IMR-90 (cell line): ENCODE results near the gene TBCD. TPM values are rescaled to one million over a fixed set of nuclear protein-coding genes. Genes with fewer than 3 reads are reported as not detected.
"Not testable (repeated sequence)": the region's sequence is repeated elsewhere in the genome, so short reads cannot be mapped to it uniquely, and the experiment has no call there.

Source experiments
- ATAC-seq: fragments of 200-7000 bp; cut with Tn5 transposase; 2 replicates; pipeline ENCODE4 v1.9.1; 2020; ENCODE audit warnings: low read depth, mild to moderate bottlenecking, moderate library complexity
- BruUV-seq: library from RNA; stranded (reverse); fragments of 400-500 nt; replicated peaks from 2 replicates; lab custom pipeline; 2021; lab: Mats Ljungman, UMichigan
- CTCF ChIA-PET: fragments of 300-600 bp; formaldehyde crosslinking; extraction: SDS; loops from one replicate; lab custom pipeline; 2021; ENCODE audit warnings: antibody characterized with exemption; lab: Yijun Ruan, JAX
- POLR2A ChIA-PET: fragments of 300-600 bp; sonication (Branson Sonifier 250); formaldehyde crosslinking; loops from one replicate; lab custom pipeline; 2022; ENCODE audit warnings: antibody characterized with exemption; ENCODE audit not compliant: unreplicated experiment; lab: Charles Lee
- DNase-seq: peaks from one replicate; pipeline ENCODE4 v3.0.0; 2013
- H2AFZ ChIP-seq: replicated peaks from 2 replicates; pipeline ENCODE3; 2013; ENCODE audit warnings: low read length, mild to moderate bottlenecking; ENCODE audit not compliant: poor library complexity
- H2AK5ac ChIP-seq: 2 replicates; pipeline ENCODE4 v1.6.1; 2013; ENCODE audit warnings: low read depth, low read length, inconsistent platforms
- H2AK9ac ChIP-seq: replicated peaks from 2 replicates; pipeline ENCODE3; 2013; ENCODE audit warnings: mild to moderate bottlenecking, low read depth, low read length, moderate library complexity; ENCODE audit not compliant: poor library complexity
- H2BK120ac ChIP-seq: 2 replicates; pipeline ENCODE4 v1.6.1; 2013; ENCODE audit warnings: low read depth, low read length, inconsistent platforms
- H2BK15ac ChIP-seq: 3 replicates; pipeline ENCODE4 v1.6.1; 2013; ENCODE audit warnings: low read depth, low read length, inconsistent platforms
- H2BK20ac ChIP-seq: 2 replicates; pipeline ENCODE4 v1.6.1; 2013; ENCODE audit warnings: low read depth, mild to moderate bottlenecking, inconsistent platforms, low read length, moderate library complexity
- H2BK5ac ChIP-seq: 2 replicates; pipeline ENCODE4 v1.6.1; 2013; ENCODE audit warnings: mild to moderate bottlenecking, low read depth, low read length, inconsistent platforms; ENCODE audit not compliant: poor library complexity, severe bottlenecking
- H3K14ac ChIP-seq: replicated peaks from 2 replicates; pipeline ENCODE4 v1.6.1; 2013; ENCODE audit warnings: low read depth, low read length, inconsistent platforms
- H3K18ac ChIP-seq: 2 replicates; pipeline ENCODE4 v1.6.1; 2013; ENCODE audit warnings: low read depth, low read length, control low read depth
- H3K23ac ChIP-seq: 2 replicates; pipeline ENCODE4 v1.6.1; 2013; ENCODE audit warnings: low read depth, low read length, inconsistent platforms
- H3K27ac ChIP-seq: 2 replicates; pipeline ENCODE4 v1.5.1; 2013; ENCODE audit warnings: mild to moderate bottlenecking, control low read depth, low read length; ENCODE audit not compliant: insufficient read depth
- H3K27me3 ChIP-seq: 2 replicates; pipeline ENCODE4 v1.6.1; 2013; ENCODE audit warnings: low read length; ENCODE audit not compliant: control insufficient read depth, insufficient read depth
- H3K36me3 ChIP-seq: 2 replicates; pipeline ENCODE4 v1.6.1; 2013; ENCODE audit warnings: low read length, mixed read lengths; ENCODE audit not compliant: control insufficient read depth, insufficient read depth
- H3K4ac ChIP-seq: 2 replicates; pipeline ENCODE4 v1.6.1; 2013; ENCODE audit warnings: low read depth, low read length, inconsistent platforms
- H3K4me1 ChIP-seq: 2 replicates; pipeline ENCODE4 v1.6.1; 2013; ENCODE audit warnings: low read length, mixed read lengths; ENCODE audit not compliant: control insufficient read depth, insufficient read depth
- H3K4me2 ChIP-seq: 2 replicates; pipeline ENCODE4 v1.6.1; 2013; ENCODE audit warnings: low read depth, mild to moderate bottlenecking, control low read depth, low read length, moderate library complexity
- H3K4me3 ChIP-seq: 2 replicates; pipeline ENCODE4 v1.5.1; 2013; ENCODE audit warnings: low read depth, mild to moderate bottlenecking, control low read depth, low read length, moderate library complexity; ENCODE audit not compliant: insufficient read depth
- H3K56ac ChIP-seq: 2 replicates; pipeline ENCODE4 v1.6.1; 2013; ENCODE audit warnings: low read length, inconsistent platforms; ENCODE audit not compliant: insufficient read depth; ENCODE audit errors: extremely low read depth
- H3K79me1 ChIP-seq, 2 experiments: 2 replicates each; pipeline ENCODE4 v1.6.1; 2013; ENCODE audit warnings: low read length in 2 of 2, inconsistent platforms in 1 of 2, low read depth in 1 of 2
- H3K9ac ChIP-seq: 2 replicates; pipeline ENCODE4 v1.6.1; 2013; ENCODE audit warnings: low read depth, low read length, control low read depth
- H3K9me1 ChIP-seq: 2 replicates; pipeline ENCODE4 v1.6.1; 2013; ENCODE audit warnings: low read length, inconsistent platforms; ENCODE audit not compliant: insufficient read depth
- H3K9me3 ChIP-seq: 2 replicates; pipeline ENCODE4 v1.6.1; 2013; ENCODE audit warnings: low read length; ENCODE audit not compliant: control insufficient read depth, insufficient read depth
- H4K20me1 ChIP-seq: 2 replicates; pipeline ENCODE4 v1.6.1; 2013; ENCODE audit warnings: low read length, inconsistent platforms; ENCODE audit not compliant: insufficient read depth
- H4K5ac ChIP-seq: 2 replicates; pipeline ENCODE4 v1.6.1; 2013; ENCODE audit warnings: mild to moderate bottlenecking, low read depth, low read length, control low read depth
- H4K8ac ChIP-seq, 2 experiments: 2 replicates each; pipeline ENCODE4 v1.6.1; 2013; ENCODE audit warnings: low read depth in 2 of 2, low read length in 2 of 2, control low read depth in 1 of 2, inconsistent platforms in 1 of 2
- H4K91ac ChIP-seq: 2 replicates; pipeline ENCODE4 v1.6.1; 2013; ENCODE audit warnings: low read depth, low read length, inconsistent platforms; ENCODE audit not compliant: insufficient read depth
- MAZ ChIP-seq: IDR thresholded peaks from 2 replicates; pipeline ENCODE4 v1.6.1; 2012; ENCODE audit warnings: low read depth, mild to moderate bottlenecking, low read length, improper control_type of control experiment, moderate library complexity, borderline replicate concordance
- MXI1 ChIP-seq: IDR thresholded peaks from 2 replicates; pipeline ENCODE4 v1.6.1; 2012; ENCODE audit warnings: low read depth, mild to moderate bottlenecking, low read length, moderate library complexity, borderline replicate concordance
- POLR2A ChIP-seq: IDR thresholded peaks from 2 replicates; pipeline ENCODE4 v1.6.1; 2012; ENCODE audit warnings: mild to moderate bottlenecking, low read depth, low read length
- RCOR1 ChIP-seq: IDR thresholded peaks from 2 replicates; pipeline ENCODE4 v1.6.1; 2012; ENCODE audit warnings: mild to moderate bottlenecking, low read length, improper control_type of control experiment; ENCODE audit not compliant: insufficient replicate concordance
- RFX5 ChIP-seq: IDR thresholded peaks from 2 replicates; pipeline ENCODE4 v1.8.0; 2012; ENCODE audit warnings: low read depth, mild to moderate bottlenecking, low read length, moderate library complexity
- WGBS, 2 experiments: methylation state at CpG; one replicate each; pipeline versions ENCODE4 v1.1.5 to v1.1.7; 2013; ENCODE audit warnings: missing lambda C conversion rate in 2 of 2; ENCODE audit not compliant: insufficient read length in 1 of 2; ENCODE audit errors: extremely low coverage in 2 of 2; 5-methylcytosine and 5-hydroxymethylcytosine counted together
- dilution Hi-C: fragments of 300-500 bp; cut with HindIII; formaldehyde crosslinking; loops from one replicate; pipeline ENCODE4 v1.14.3; 2018; ENCODE audit warnings: low sequenced_read_pairs; ENCODE audit not compliant: unreplicated experiment
- in situ Hi-C: fragments of 300-500 bp; cut with MboI; formaldehyde crosslinking; loops from 3 replicates; pipeline ENCODE4 v1.14.3; 2019; ENCODE audit warnings: low sequenced_read_pairs, inconsistent platforms, mixed read lengths
- intact Hi-C: fragments of 100-400 bp; cut with micrococcal nuclease; formaldehyde crosslinking; loops from 2 replicates; pipeline ENCODE4 v1.10.0; 2022
- polyA plus RNA-seq, 3 experiments: library from polyadenylated mRNA; depleted of rRNA; stranded (reverse); fragments of >200 nt; gene quantifications; 2 replicates each; pipeline ENCODE4 v1.2.3, GENCODE V29; 2012; ENCODE audit warnings: low replicate concordance in 1 of 3
- total RNA-seq: library from RNA; depleted of rRNA; stranded (reverse); fragments of >200 nt; gene quantifications from 2 replicates; pipeline ENCODE4 v1.2.3, GENCODE V29; 2012
- TF ChIP-seq, protein P1 (sequence below): fragments of 150-350 bp; IDR thresholded peaks from 2 replicates; pipeline ENCODE4 v1.6.1; 2017; ENCODE audit warnings: mild to moderate bottlenecking, antibody characterized with exemption, low read length, low read depth

The TBCD gene
- total and polyA plus RNA-seq, 2 of the 4 experiments (the other 2 are of a cell fraction), result 21.9 to 54.5 TPM

DNA sequence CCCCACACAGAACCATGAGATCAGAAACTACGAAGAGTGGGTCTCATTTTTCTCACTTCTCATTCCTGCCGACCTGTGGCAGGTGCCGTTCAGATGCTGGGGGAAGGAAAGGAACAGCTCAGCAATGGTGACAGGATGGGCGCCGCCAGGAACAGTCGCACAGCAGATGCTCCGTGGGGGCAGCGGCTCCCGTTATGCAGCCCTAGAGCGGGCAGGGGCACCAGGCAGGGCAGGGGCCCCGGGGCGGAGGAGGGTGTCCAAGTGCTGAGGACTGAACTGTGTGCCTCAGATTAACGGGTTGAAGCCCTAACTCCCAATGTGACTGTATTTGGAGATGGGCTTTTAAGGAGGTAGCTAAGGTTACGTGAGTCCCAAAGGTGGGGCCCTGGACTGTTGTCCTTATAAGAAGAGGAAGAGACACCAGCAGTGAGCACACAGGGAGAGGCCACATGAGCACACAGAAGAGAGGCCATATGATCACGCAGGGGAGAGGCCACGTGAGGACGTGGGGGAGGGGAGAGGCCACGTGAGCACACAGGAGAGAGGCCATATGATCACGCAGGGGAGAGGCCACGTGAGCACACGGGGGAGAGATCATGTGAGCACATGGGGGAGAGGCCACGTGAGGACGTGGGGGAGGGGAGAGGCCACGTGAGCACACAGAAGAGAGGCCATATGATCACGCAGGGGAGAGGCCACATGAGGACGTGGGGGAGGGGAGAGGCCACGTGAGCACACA is 231.8 kb downstream of the TBCD start:
- Histone ChIP-seq H2AFZ (no peak overlapping the region), H2BK15ac (no peak overlapping the region), H4K91ac (no peak overlapping the region), H3K27ac (no peak overlapping the region), H4K5ac (no peak overlapping the region), H3K18ac (no peak overlapping the region), H4K20me1 (no peaks in the 10 kb centered on the region), H3K4ac (no peak overlapping the region), H2BK5ac (no peak overlapping the region), H3K56ac (no peak overlapping the region), H3K4me1 (peaks cover 5% of the 10 kb centered on the region; the same call in 1 of the 2 replicates), H3K9me1 (no peaks in the 10 kb centered on the region), H3K27me3 (no peaks in the 10 kb centered on the region), H3K79me1 (peaks cover 0 to 3% of the 10 kb centered on the region in 2 experiments; a peak in 1 of 4 replicates), H3K4me2 (no peak overlapping the region), H2AK5ac (no peak overlapping the region), H4K8ac (no peak overlapping the region), H3K36me3 (no peaks in the 10 kb centered on the region), H3K4me3 (no peak overlapping the region), H2AK9ac (no peak overlapping the region), H3K9me3 (no peaks in the 10 kb centered on the region), H2BK120ac (no peak overlapping the region), H3K9ac (no peak overlapping the region), H3K14ac (no peak overlapping the region), H3K23ac (no peak overlapping the region), H2BK20ac (no peak overlapping the region)
- intact Hi-C loops, result no loop called here
- BruUV-seq, result no TSS peak
- DNase-seq, result no peak
- in situ Hi-C loops, result no loop called here
- TF ChIP-seq RCOR1, result no peak
- no peak for TF ChIP-seq RFX5
- no peak for TF ChIP-seq MAZ
- TF ChIP-seq, protein P1, sequence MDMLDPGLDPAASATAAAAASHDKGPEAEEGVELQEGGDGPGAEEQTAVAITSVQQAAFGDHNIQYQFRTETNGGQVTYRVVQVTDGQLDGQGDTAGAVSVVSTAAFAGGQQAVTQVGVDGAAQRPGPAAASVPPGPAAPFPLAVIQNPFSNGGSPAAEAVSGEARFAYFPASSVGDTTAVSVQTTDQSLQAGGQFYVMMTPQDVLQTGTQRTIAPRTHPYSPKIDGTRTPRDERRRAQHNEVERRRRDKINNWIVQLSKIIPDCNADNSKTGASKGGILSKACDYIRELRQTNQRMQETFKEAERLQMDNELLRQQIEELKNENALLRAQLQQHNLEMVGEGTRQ, result no peak
- no peak for TF ChIP-seq POLR2A
- no peak for TF ChIP-seq MXI1
- WGBS, 2 experiments, result 95% methylated on average over 11 of the region's 27 CpGs; no CpG with 5 or more reads in 1 of the 2 experiments
- dilution Hi-C loops, result no loop called here
- ChIA-PET CTCF (no interaction called here), POLR2A (no interaction called here)
- ATAC-seq, result no peak

DNA sequence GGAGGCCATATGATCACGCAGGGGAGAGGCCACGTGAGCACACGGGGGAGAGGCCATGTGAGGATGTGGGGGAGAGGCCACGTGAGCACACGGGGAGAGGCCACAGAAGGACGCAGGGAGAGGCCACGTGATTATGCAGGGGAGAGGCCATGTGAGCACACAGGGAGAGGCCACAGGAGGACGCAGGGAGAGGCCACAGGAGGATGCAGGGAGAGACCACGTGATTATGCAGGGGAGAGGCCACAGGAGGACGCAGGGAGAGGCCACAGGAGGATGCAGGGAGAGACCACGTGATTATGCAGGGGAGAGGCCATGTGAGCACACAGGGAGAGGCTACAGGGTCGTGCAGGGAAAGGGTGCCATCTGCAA is 232.4 kb downstream of the TBCD start:
- H3K14ac ChIP-seq, H3K79me1 ChIP-seq, POLR2A ChIA-PET, H4K20me1 ChIP-seq, CTCF ChIA-PET, H2AK5ac ChIP-seq, H4K91ac ChIP-seq, H3K4me3 ChIP-seq, H2BK20ac ChIP-seq, DNase-seq, H3K4ac ChIP-seq, H2AK9ac ChIP-seq, H4K5ac ChIP-seq, H3K36me3 ChIP-seq, H3K9ac ChIP-seq, H3K27me3 ChIP-seq, H3K18ac ChIP-seq, dilution Hi-C loops, H3K9me3 ChIP-seq, in situ Hi-C loops, H3K4me2 ChIP-seq, ATAC-seq, H3K23ac ChIP-seq, BruUV-seq, H3K9me1 ChIP-seq, H2AFZ ChIP-seq, H3K4me1 ChIP-seq, H4K8ac ChIP-seq, H3K56ac ChIP-seq, H2BK5ac ChIP-seq, H2BK15ac ChIP-seq, H3K27ac ChIP-seq, H2BK120ac ChIP-seq, intact Hi-C loops: not testable (repeated sequence)
- WGBS, 2 experiments, result 88% methylated on average over 10 of the region's 12 CpGs; no CpG with 5 or more reads in 1 of the 2 experiments
